ENCODE data around the gene DMD.

DNA sequence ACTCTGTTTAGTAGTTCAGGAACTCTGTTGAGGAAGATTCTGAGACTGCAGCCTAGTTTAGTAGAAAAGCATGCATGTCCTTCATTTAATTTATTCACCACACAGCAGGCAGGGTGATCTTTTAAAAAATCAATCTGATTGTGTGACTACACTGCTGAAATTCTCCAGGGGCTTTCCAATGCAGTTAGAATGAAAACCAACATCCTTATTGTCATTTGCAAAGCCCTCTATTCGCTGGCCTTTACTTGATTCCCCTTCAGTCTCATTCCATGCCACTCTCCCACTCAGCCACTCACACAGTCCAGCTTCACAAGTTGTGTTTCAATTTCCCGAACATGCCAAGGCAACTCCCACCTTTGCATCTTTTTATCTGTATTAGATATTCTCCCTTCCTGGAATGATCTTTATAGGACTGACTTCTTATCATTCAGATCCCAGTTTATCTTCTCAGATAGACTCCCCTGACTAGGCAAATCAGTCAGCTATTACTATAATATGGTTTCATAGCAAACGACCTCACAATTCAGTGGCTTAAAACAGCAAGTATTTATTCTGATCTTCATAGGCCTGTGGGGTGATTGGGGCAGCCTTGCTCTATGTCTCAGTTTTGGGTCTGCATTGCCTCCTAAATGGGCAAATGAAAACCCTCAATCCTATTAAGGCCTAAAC, 2118.2 kb downstream of the DMD start:
- no peak for TF ChIP-seq POLR2A (IDR thresholded peaks at IDR 0.05; ENCODE audit: low read depth, low read length)
- TF ChIP-seq POLR2AphosphoS5 (IDR thresholded peaks at IDR 0.05; ENCODE audit: low read depth, low read length) = no peak
